Stimulated activated CD8-positive, alpha-beta memory T cell treated with anti-CD3 and anti-CD28 coated beads, Interleukin-7, amount 100 ng/mL, for 1 hour (primary cell): Measurements from ENCODE around the gene CDH24.
A peak's percentile ranks its signal among the peaks of the same experiment; 100 is the strongest.

Experiments used
- DNase-seq, 2 donors: peaks; one replicate each; pipeline ENCODE4 v3.0.0-alpha.2; 2020; ENCODE audit warnings: low read depth in 2 of 2

CDH24 gene

GRCh38 chr14:23056956-23057756 lies at the start of gene CDH24:
Gene CDH24 (minus strand): TSS chr14:23057520. CDS start chr14:23055733, 1,787 bp downstream.
- peak; percentile 30 to 50 for DNase-seq

GRCh38 chr14:23106747-23107045 lies 49.4 kb upstream of the CDH24 start:
- no peak for DNase-seq

GRCh38 chr14:23105348-23105824 lies 48.1 kb upstream of the CDH24 start:
- no peak for DNase-seq

GRCh38 chr14:23104591-23105347 lies 47.4 kb upstream of the CDH24 start, which contains the start of gene CIROP:
Gene CIROP (minus strand): TSS chr14:23104989. CDS start chr14:23104920, 69 bp downstream.
- DNase-seq, result no peak

GRCh38 chr14:23104070-23104590 lies 46.8 kb upstream of the CDH24 start:
- no peak for DNase-seq

- no peak for DNase-seq
Measured at GRCh38 chr14:23103581-23103980, 46.3 kb upstream of the CDH24 start.

- DNase-seq, result no peak
Measured at GRCh38 chr14:23102801-23103200, 45.5 kb upstream of the CDH24 start.

GRCh38 chr14:23101986-23102625 lies 44.8 kb upstream of the CDH24 start:
- no peak for DNase-seq

GRCh38 chr14:23101213-23101970 lies 44.1 kb upstream of the CDH24 start:
- DNase-seq, result no peak

GRCh38 chr14:23099212-23099861 lies 42.0 kb upstream of the CDH24 start:
- DNase-seq, result no peak

GRCh38 chr14:23097786-23098185 lies 40.5 kb upstream of the CDH24 start:
- no peak for DNase-seq

GRCh38 chr14:23095196-23096108 lies 38.1 kb upstream of the CDH24 start, which contains the start of gene C14orf119:
Gene C14orf119 (plus strand): TSS chr14:23095505. CDS start chr14:23097659, 2,154 bp downstream.
- peak; percentile 98 for DNase-seq

GRCh38 chr14:23094666-23095195 lies 37.4 kb upstream of the CDH24 start, which contains the start of gene ACIN1:
Gene ACIN1 (minus strand): TSS chr14:23095136. CDS start chr14:23095112, 24 bp downstream.
- peak; percentile 39 to 41 for DNase-seq

GRCh38 chr14:23093991-23094665 lies 36.8 kb upstream of the CDH24 start:
- no peak for DNase-seq

- DNase-seq, result no peak
Measured at GRCh38 chr14:23093526-23093925, 36.2 kb upstream of the CDH24 start.

GRCh38 chr14:23093104-23093503 lies 35.8 kb upstream of the CDH24 start:
- DNase-seq, result no peak

- DNase-seq, result no peak
Measured at GRCh38 chr14:23091294-23092225, 34.2 kb upstream of the CDH24 start.

GRCh38 chr14:23090254-23090636 lies 32.9 kb upstream of the CDH24 start:
- no peak for DNase-seq
